HG02759 (cell line): ENCODE results near the gene LRRN1.

Source experiments
- ATAC-seq: cut with Tn5 transposase; IDR thresholded peaks from one replicate; pipeline ENCODE4 v1.9.1; 2021; ENCODE audit warnings: mild to moderate bottlenecking, moderate library complexity; ENCODE audit not compliant: unreplicated experiment

The LRRN1 gene

DNA sequence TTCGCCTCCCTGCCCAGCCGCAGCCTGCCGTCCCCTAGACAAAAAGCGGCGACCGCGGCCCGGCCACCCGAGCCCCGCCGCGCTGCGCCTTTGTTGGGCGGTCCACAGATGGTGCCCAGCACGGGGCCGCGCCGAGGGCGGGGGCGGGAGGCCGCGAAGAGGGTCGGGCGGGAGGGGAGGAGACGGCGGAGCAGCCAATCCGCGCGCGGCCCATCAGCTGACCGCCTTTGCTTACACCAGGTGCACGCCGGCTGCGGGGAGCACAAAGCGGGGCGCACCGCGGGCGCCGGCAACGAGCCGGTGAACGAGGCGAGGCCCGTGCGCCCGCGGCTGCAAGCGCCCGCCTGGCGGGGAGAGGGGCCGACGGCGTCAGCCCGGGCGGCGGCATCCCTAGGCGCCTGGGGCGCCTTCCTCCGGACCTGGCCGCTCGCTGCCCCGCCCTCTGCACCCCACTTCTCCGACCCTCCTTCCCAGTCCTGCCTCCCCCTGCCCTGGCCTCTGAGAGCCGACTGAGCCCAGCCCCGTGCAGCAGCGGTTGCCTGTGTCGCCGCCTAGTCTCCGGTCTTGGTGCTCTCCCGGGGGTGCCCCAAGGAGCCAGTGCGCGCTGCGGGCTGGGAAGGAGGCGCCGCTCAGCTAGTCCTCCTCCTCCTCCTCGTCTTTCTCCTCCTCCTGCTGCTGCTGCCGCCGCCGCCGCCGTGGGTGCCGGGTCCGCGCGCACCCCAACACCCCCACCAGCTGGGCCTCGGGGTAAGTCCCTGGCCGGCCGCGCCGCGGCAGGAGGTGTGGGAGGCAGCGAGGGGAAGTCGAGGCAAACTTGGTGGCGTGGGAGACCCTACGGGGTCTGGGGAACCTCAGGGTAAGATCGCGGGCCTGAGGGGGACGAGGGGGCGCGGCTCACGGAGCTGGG is at the start of gene LRRN1:
TSS of gene LRRN1 (plus strand) at position 259 of the 907 bp plus-strand sequence. CDS start 45,211 bp downstream, outside the sequence.
- ATAC-seq: no peak

DNA sequence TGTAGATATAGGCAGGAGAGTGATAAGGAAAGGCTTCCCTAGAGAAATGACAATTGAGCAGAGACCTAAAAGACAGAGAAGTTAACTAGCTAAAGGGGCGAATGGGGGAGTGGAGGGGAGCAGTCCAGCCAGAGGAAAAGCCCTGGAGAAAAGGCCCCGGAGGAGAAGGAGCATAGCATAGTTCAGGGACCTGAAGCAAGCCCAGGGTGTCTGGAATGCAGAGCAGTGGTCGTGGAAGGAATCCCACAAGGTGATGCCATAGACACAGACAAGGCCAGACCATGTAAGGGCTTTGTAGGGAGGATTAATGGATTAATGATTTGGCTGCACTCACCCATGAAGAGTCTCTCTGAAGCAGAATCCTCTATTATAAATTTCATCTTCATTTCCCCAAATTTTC is 45.8 kb upstream of the LRRN1 start:
- no peak for ATAC-seq

DNA sequence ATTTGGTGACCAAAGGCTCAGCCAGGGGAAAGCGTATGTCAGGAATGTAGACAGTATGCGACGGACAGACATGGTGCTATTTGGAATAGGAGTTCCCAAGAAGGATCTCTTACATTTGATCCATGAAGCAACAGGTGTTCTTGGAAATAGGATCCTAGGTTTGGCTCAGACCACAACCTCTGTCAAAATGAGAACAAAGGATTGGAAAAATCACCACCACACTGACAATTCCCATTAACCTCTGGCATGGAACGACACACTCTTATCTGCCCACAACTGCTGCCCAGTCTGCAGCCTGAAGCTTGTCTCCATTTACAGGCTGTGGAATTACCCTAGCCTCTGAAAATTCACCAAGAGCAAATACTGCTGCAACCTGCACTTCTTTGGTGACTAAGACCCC is 33.6 kb upstream of the LRRN1 start:
- ATAC-seq: no peak

DNA sequence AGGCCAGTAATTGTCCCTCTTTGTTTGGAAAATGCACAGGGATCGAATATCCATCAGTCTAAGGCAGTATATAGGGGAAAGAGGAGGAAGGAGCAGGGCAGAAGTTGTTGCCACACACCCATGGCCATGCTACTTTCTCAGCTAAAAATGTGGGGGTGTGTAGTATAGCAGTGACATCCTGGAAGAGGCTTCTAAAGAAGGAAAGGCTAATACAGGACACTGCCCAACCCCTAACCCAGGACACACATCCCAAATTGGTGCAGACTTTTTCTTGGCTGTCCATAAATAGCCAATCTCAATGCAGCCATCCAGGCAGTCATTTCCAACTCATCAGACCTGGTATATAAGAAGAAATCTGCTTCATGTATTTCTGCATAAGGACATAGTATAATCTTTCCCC is 33.1 kb upstream of the LRRN1 start:
- ATAC-seq: no peak

DNA sequence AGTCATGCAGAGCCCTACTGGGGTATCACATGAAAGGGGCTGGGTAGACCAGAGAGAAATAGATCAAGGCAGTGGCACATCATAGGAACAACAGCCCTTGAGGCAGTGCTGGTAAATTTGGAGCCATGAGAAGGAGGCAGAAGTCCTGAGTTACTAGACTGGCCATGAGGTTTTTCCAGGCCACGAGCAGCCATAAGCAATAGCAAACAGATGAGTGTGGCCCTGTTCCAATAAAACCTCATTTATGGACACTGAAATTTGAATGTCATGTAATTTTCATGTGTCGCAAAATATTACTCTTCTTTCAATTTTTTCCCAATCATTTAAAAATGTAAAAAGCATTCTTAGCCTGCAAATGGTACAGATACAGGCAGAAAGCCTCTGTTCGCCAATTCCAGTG is 28.1 kb upstream of the LRRN1 start:
- ATAC-seq: no peak

DNA sequence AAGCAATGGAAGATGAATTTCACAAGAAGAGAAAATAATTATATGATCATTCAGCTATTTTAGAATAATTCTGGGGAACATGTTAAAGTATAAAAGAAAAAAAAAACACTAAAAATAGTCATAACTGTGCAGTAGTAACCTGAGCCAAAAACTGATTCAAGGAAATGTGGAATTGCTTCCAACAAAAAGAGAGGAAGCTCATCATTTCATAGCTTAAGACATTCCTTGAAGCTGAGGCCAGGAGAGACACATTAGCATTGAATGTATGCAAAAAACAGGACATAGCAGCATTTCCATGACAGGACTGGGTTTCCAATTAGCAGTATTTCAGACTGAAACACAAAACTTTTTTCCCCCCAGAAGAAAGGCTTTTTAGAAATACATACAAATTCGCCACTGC is 27.7 kb upstream of the LRRN1 start:
- no peak for ATAC-seq

DNA sequence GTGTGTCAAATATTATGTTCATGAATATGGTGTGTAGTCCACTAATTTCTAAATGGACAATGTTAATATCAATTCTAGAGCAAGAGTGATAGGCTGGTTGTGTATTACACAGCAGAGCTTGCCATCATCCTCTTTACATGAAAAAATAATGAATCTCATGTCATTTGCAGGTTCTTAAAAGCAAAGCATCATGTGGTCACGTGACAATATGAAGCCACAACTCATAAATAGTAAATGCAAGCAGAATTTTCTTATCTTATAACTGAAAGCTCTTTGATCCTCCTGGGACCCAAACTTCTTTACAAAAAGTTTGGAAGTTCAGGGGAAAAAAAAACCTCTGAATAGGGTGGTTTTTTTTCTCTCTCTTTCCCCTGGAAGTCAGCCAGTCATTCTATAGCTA is 26.9 kb upstream of the LRRN1 start:
- ATAC-seq: no peak

DNA sequence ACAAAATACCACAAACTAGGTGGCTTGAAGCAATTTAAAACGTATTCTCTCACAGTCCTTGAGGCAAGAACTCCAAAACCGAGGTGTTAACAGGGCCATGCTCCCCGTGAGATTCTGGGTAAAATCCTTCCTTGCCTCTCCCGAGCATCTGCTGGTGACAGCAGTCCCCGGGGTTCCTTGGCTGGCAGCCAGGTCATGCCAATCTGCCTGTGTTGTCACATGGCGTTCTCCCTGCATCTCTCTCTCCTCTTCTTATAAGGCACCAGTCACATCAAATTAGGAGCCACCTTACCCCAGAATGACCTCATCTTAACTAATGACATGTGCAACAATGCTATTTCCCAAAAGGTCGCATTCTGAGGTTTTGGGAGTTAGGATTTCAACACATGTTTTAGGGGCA is 26.3 kb upstream of the LRRN1 start:
- ATAC-seq: no peak

DNA sequence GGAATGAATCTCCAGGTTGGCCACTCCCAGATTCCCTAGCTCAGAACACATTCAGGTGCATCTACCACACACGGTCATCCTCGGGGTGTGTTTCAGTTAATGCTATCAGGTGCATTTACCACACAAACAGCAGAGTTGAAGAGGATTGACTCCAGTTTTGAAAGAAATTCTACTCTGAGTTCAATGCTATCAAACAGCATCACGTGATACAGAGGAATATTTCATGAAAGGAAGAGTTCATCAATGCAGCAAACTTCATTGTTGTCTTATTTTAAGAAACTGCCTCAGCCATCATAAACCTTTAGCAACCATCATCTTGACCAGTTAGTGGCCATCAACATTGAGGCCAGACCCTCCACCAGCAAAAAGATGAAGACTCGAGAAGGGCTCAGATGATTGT is 22.6 kb upstream of the LRRN1 start:
- no peak for ATAC-seq

DNA sequence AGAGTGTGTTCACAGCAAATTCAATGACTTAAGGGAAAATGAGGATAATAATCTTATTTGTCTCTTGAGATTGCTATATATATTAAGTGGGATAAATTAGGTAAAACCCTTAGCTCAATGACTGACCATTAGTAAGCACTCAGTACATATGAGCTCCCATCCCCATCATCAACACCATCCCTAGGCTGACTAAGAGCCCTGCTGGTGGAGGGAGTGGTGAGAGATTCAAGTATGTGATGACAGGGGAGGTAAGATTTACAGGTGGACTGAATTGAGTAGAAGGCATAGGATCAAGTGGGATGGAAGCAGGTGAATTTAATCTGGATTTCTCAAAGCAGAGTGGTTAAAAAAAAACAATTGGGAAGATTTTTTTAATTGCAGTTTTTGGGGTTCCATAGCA is 21.0 kb upstream of the LRRN1 start:
- ATAC-seq: no peak

DNA sequence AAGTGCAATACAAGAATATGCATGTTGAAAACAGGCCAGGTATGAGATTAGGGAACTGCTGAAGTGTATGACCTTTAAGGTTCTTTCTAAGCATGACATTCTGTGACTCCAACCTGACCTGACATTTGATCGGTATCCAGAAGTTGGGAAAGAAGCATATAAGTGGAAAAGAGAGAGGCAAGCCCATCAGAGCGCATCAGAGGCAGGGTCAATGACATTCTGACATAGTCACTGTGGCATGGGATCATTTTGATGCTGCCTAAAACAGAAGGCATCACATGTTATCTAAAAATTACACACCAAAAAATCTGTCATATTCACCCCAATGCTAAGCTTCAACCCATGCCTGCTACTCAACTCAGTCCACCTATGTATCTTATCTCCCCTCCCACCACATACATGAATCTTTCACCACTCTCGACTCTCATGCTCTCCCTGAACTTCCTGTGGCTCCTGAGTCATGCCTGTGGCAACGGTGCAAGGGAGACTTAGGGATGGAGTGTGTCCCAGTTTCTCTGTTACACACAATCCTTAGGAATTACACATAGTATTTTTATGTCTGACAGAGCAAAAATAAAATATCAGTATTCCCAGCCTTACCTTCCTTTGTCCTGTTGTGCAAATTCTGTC is 20.5 kb upstream of the LRRN1 start:
- no peak for ATAC-seq

DNA sequence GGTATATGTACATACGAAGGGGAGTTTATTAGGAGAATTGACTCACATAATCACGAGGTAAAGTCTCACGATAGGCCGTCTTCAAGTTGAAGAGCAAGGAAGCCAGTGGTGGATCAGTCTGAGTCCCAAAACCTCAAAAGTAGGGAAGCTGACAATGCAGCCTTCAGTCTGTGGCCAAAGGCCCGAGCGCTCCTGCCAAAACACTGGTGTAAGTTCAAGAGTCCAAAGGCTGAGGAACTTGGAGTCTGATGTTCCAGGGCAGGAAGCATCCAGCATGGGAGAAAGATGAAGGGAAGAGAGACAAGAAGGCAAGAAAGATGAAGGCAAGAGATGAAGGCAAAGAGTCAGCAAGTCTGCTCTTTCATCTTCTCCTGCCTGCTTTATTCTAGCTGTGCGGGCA is 16.8 kb upstream of the LRRN1 start:
- ATAC-seq: no peak

DNA sequence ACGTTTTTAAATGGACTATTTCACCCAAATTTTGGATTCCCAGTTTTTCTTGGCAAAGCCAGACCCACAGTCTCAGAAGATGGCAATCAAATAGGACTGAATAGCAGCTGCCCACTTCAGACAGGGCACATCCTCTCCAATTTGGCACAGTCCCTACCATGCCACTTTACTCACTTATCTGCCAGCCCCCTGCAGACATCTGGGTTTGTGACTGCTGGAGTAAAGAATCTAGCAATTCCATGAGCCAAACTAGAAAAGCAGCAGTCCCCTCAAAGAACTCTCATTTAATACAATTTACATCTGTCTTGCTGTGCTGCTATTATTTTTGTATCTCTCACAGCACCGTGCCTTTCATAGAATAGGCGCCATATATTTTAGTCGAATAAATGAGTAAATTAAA is 16.0 kb upstream of the LRRN1 start:
- no peak for ATAC-seq

DNA sequence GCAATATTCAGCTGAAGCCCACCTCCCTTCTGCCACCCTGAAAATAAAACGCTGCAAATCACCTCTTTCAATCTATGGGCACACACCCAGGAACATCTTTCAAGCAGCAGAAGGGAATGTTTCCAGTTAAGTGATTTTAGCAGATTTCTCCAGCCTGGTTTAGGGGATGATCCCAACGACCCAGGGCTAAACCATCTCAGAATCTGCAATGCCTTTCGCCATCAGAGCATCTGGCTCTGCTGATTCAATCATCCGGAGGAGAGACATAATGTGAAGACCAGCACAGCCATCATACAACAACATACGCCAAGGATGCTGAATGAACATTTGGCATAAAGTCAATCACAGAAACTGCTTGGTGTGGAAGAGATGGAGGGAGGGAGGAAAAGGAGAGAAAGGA is 15.5 kb upstream of the LRRN1 start:
- ATAC-seq: no peak

DNA sequence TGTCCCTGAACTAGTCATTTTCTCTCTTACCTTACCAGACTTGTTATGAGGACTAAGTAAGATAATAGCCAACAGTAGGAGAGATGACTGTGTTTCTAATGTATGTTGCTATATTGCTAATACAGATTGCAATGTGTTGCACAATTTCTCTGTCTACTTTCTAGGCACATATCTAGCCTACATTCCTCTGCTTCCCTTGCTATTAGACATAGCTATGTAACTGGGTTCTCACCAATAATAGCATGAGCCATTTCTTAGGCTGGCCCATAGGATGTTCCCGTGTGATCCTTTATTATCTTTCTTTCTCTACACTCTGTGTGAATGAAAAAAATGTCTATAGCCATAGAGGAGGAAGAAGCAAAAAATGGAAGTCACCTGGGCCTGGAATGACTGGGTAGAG is 6.8 kb upstream of the LRRN1 start:
- ATAC-seq: no peak

DNA sequence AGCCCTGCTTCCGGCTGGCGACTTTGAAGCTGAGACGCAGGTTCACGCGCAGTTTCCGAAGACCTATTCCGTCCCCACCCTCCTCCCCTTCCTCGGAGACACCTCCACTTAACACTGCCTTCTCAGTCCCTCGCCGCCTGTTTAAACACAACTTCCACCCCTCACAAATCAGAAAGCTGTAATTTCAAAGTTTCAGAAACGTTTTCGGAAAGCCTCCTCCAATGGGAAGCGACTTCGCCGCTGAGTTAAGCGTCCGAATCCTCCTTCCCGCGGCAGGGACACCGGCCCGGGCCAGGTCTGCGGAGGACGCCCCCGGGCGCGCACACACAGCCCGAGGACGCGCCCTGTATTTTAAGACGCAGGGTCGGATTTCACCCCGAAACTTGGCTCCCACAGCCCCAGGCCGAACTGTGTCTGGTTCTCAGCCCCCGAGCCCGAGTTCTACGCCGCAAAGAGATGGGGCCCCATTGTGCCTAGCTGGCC is 559 bp upstream of the LRRN1 start:
- no peak for ATAC-seq

DNA sequence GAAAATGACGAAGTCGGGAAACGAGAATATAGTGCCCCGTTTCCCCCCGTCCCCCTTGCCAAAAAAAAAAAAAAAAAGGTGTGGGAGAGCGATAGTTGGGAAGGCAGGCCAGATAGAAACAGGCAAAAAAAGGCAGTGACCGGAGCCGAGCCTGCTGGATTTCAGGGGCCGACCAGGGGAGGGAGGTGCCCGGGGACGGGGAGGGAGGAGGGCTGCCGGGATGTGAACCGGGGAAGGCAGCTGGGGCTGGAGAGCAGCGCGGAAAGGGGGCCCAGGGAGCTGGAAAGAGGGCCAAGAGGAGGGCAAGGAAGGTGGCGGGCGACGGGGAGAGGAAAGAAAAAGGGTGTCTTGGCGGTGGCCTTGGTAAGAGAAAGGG is 837 bp downstream of the LRRN1 start:
- ATAC-seq: no peak

DNA sequence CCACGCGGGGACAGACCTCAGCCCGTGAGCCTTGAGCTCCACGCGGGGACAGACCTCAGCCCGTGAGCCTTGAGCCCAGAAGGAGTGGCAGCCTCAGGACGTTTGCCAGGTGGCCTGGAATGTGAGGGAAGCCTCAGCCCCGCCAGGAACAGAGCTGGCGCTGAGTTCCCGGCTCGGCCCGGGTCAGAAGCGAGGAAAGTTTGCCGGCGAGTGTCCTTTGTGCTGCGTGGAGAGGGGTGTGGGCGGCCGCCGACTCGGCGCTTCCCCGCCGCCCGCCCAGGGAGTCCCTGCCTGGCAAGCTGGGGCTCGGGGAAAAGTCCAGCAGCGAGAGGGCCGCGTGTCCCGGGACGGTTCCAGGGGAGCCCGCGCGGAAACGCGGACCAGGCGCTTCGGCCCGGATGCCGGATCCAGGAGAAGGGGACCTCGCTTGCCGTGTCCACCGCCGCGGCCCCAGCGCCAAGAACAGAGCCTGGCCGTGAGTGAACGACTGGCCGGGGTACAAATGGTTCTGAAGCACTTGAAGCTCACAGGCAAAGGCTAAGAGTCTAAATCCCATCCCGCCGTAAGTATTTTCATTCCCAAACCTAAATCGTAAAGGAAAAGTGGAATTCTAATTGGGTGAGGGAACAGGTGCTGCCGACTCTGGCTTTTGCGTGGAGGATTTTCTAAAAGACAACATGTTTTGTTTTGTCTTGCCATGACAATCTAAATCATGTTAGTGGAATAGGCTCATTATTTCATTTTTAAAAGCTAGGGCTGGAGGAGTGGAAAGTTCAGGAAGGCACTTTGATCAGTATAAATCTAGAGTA is 1.7 kb downstream of the LRRN1 start:
- ATAC-seq: no peak

DNA sequence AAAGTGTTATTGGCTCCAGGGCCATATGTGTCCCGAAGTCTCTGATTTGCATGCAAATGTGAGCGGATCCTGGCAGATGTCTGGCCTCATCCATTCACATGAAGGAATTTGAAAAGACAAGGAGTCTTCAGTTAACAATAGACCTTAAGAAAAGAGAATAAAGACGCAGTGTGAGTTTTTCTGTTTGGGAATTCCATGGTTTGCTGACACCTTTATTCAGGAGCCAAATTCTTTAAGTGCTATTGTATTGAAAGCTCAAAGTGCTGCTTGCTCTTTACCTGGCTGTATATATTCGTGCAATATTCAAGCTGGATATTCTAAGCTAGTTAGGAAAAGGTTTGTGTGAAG is 2.2 kb downstream of the LRRN1 start:
- ATAC-seq: no peak

DNA sequence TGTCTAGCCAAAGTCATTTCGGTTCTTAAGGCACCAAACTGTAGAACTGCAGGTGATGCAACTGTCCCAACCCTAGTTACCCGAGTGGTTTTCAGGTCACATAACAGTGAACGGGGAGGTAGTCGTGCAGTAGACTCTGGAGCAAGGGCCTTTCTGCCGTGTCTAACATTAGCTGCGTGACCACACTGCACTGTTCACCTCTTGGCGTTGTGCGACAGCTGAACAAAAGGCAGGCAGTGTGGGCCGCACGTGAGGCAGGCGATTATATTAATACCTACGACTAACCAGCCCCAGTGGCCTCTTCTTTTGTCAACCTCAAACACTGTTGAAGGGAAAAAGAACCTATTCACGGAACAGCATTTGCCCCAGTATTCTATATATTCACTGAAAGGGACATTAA is 2.8 kb downstream of the LRRN1 start:
- no peak for ATAC-seq

DNA sequence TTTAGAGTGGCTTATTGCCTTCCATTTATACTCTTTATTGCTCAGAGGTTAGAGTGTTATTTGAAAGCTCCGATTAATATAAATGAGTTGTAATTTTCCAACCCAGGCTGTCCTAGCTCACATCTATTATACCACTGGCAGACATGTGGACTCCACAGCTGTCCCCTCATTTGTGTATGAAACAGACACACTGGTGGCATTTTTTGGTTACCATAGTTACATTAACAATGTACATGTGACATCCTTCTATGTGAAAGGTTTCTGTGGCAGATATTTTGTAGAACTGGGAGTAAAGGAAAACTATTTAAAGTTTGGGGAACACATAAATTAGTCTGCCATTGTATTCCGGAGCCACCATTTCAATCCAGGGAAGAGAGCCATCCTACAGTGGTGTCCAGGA is 5.3 kb downstream of the LRRN1 start:
- ATAC-seq: no peak

DNA sequence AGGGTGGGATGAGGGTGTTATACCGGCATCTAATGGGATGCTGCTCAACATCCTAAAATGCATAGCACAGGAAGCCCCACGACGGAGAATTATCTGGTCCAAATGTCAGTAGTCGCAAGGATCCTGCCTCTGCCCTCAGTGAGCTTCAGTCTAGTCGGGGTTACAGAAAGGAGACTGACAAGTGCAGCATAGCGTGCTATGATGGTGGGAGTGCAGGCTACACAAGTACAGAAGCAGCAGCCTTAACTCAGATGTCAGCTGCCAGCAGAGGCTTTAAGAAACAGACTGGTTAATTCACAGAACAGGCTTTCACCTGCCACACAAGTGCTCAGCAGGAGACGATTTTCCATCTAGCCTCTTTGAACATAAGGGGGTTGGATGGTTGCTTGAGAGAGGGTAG is 6.9 kb downstream of the LRRN1 start:
- no peak for ATAC-seq
